SU-DHL-6 (cell line): ENCODE results near the gene SEC16A.

ENCODE experiments used
- H2AFZ ChIP-seq: fragments of 200-600 bp; sonication (generic); 2 replicates; pipeline ENCODE4 v1.6.1; 2014; ENCODE audit warnings: low read depth, mild to moderate bottlenecking, moderate library complexity, mixed read lengths, antibody characterized with exemption, low read length; ENCODE audit not compliant: severe bottlenecking
- H3F3A ChIP-seq: fragments of 200-600 bp; shearing (Covaris generic); 2 replicates; pipeline ENCODE4 v1.6.0; 2016; ENCODE audit warnings: antibody characterized with exemption, mild to moderate bottlenecking; ENCODE audit not compliant: insufficient read depth
- H3K27ac ChIP-seq: fragments of 200-600 bp; sonication (generic); 2 replicates; pipeline ENCODE4 v1.5.1; 2016; ENCODE audit warnings: low read depth, mild to moderate bottlenecking, low read length, moderate library complexity, mixed read lengths
- H3K27me3 ChIP-seq: fragments of 200-600 bp; sonication (generic), shearing (Covaris generic); 2 replicates; pipeline ENCODE4 v1.6.0; 2014; ENCODE audit warnings: mild to moderate bottlenecking, low read length
- H3K36me3 ChIP-seq: fragments of 200-600 bp; sonication (generic); 2 replicates; pipeline ENCODE4 v1.6.1; 2014; ENCODE audit warnings: mild to moderate bottlenecking, low read length, mixed read lengths
- H3K4me2 ChIP-seq: fragments of 300-600, 200-600 bp; shearing (Covaris generic), sonication (generic); 2 replicates; pipeline ENCODE4 v1.6.0; 2014; ENCODE audit warnings: low read length, low read depth, mild to moderate bottlenecking; ENCODE audit not compliant: poor library complexity, severe bottlenecking
- H3K4me3 ChIP-seq: fragments of 200-600 bp; sonication (generic); 2 replicates; pipeline ENCODE4 v1.5.1; 2014; ENCODE audit warnings: antibody characterized with exemption, low read length, mild to moderate bottlenecking, mixed read lengths; ENCODE audit not compliant: insufficient read depth, poor library complexity, severe bottlenecking
- H3K79me2 ChIP-seq: fragments of 200-600 bp; sonication (generic); 2 replicates; pipeline ENCODE4 v1.6.1; 2014; ENCODE audit warnings: mild to moderate bottlenecking, low read length, moderate library complexity; ENCODE audit not compliant: insufficient read depth
- H3K9ac ChIP-seq: fragments of 200-600 bp; sonication (generic); 2 replicates; pipeline ENCODE4 v1.7.0; 2014; ENCODE audit warnings: mild to moderate bottlenecking, low read length
- H3K9me2 ChIP-seq: fragments of 200-600 bp; sonication (generic); replicated peaks from 2 replicates; pipeline ENCODE4 v1.6.1; 2014; ENCODE audit warnings: low read length; ENCODE audit not compliant: insufficient read depth
- H3K9me3 ChIP-seq: fragments of 200-600 bp; sonication (generic); 2 replicates; pipeline ENCODE4 v1.6.1; 2014; ENCODE audit warnings: low read length, mixed read lengths; ENCODE audit not compliant: insufficient read depth
- H4K20me1 ChIP-seq: fragments of 200-600 bp; sonication (generic); 2 replicates; pipeline ENCODE4 v1.6.1; 2014; ENCODE audit warnings: low read depth, mild to moderate bottlenecking, antibody characterized with exemption, low read length, moderate library complexity, mixed read lengths
- EZH2phosphoT487 ChIP-seq: fragments of 200-600 bp; sonication (generic), shearing (Covaris generic); conservative IDR thresholded peaks from 2 replicates; pipeline ENCODE4 v1.6.1; 2018; ENCODE audit warnings: mild to moderate bottlenecking, antibody characterized with exemption, low read length, moderate library complexity, mixed read lengths
- TF ChIP-seq, protein P1 (sequence below): fragments of 200-600 bp; sonication (generic); IDR thresholded peaks from one replicate; pipeline ENCODE4 v1.5.1; 2017; ENCODE audit warnings: antibody characterized with exemption, mild to moderate bottlenecking, low read length, moderate library complexity; ENCODE audit not compliant: insufficient read depth, poor library complexity, severe bottlenecking

Gene SEC16A

DNA sequence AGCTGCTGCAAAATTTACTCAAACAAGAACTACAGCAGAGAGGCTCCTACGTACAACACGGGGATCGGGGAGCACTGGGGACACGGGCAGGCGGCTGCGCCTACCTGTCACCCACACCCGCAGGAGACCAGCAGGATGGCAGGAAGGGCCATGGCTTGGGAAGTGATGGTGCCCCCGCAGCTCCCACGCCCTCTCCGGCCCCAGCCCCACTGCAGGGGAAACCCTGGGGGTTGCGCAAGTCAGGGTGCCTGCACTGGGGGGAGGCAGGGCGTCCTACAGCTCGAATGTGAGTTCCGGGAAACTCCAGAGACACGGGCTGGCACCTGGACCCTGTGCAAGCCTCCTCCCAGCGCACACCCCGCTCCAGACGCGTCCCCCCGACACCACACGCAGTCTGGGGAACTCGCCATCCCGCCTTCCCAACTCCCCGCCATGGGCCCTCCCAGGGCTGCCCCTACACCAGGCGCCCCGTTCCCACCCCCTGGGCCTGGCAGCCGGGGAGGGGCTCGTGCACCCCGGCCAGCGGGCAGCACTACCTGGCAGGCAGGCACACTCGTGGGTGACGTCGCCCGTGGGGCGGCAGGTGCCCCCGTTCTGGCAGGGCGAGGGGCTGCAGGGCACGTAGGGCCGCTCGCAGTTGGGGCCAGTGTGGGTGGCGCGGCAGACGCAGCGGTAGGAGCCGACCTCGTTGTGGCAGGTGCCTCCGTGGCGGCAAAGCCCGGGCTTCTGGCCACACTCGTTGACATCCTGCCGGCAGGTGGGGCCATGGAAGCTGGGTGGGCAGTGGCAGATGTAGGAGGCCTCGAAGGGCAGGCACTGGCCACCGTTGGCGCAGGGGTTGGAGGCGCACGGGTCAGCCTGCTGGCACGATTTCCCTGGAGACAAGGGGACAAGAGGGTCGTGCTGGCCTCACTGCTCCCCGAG is 39.7 kb upstream of the SEC16A start:
- no peak overlapping the region for H3K27ac ChIP-seq

GRCh38 chr9:136521537-136521936 is 38.7 kb upstream of the SEC16A start:
- H3K4me2 ChIP-seq, result no peak overlapping the region

More for the DNA sequence above, 39.7 kb upstream of the SEC16A start:
- no peaks in the 10 kb centered on the region for H3K27me3 ChIP-seq
- H4K20me1 ChIP-seq, result no peaks in the 10 kb centered on the region
- H3K36me3 ChIP-seq, result no peaks in the 10 kb centered on the region
- no peaks in the 10 kb centered on the region for H3F3A ChIP-seq
- no peaks in the 10 kb centered on the region for H3K9me3 ChIP-seq
- no peak overlapping the region for H3K4me2 ChIP-seq
- no peaks in the 10 kb centered on the region for H3K9me2 ChIP-seq
- no peaks in the 10 kb centered on the region for H3K79me2 ChIP-seq
- H2AFZ ChIP-seq, result no peak overlapping the region
- H3K4me3 ChIP-seq, result no peak overlapping the region
- TF ChIP-seq, protein P1, sequence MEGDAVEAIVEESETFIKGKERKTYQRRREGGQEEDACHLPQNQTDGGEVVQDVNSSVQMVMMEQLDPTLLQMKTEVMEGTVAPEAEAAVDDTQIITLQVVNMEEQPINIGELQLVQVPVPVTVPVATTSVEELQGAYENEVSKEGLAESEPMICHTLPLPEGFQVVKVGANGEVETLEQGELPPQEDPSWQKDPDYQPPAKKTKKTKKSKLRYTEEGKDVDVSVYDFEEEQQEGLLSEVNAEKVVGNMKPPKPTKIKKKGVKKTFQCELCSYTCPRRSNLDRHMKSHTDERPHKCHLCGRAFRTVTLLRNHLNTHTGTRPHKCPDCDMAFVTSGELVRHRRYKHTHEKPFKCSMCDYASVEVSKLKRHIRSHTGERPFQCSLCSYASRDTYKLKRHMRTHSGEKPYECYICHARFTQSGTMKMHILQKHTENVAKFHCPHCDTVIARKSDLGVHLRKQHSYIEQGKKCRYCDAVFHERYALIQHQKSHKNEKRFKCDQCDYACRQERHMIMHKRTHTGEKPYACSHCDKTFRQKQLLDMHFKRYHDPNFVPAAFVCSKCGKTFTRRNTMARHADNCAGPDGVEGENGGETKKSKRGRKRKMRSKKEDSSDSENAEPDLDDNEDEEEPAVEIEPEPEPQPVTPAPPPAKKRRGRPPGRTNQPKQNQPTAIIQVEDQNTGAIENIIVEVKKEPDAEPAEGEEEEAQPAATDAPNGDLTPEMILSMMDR, result no peak
- no peak for TF ChIP-seq EZH2phosphoT487
- no peak overlapping the region for H3K9ac ChIP-seq

DNA sequence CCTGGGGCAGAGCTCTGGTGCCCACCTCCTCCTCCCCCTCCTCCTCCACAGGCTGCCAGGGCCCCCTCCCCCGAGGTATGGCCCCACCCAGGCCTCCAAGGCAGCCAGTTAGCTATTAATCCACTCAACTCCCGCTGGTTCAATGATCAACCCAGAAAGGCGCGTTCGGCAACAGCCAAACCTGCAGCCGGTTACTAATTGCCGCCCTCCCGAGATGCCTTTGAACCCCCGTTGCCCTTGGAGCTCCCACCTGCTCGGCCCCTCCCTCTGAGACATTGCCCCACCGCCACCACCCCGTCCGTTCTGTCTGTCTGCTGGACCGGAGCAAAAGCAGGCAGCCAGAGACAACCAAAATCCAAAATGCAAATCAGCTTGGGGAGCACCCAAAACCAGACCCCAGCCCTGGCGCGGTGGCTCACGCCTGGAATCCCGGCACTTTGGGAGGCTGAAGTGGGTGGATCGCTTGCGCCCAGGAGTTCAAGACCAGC is 37.3 kb upstream of the SEC16A start:
- H3K27me3 ChIP-seq, result no peaks in the 10 kb centered on the region
- no peak overlapping the region for H3K4me3 ChIP-seq
- H3K9me2 ChIP-seq, result no peaks in the 10 kb centered on the region
- no peaks in the 10 kb centered on the region for H3K79me2 ChIP-seq
- H4K20me1 ChIP-seq, result no peaks in the 10 kb centered on the region
- H3F3A ChIP-seq, result no peaks in the 10 kb centered on the region
- H3K36me3 ChIP-seq, result no peaks in the 10 kb centered on the region
- no peak overlapping the region for H3K27ac ChIP-seq
- TF ChIP-seq, protein P1, result no peak
- TF ChIP-seq EZH2phosphoT487, result no peak
- H3K9me3 ChIP-seq, result no peaks in the 10 kb centered on the region
- H3K4me2 ChIP-seq, result no peak overlapping the region
- no peak overlapping the region for H2AFZ ChIP-seq
- no peak overlapping the region for H3K9ac ChIP-seq

More at GRCh38 chr9:136521537-136521936, 38.7 kb upstream of the SEC16A start:
- Histone ChIP-seq H4K20me1 (no peaks in the 10 kb centered on the region), H2AFZ (no peak overlapping the region), H3K36me3 (no peaks in the 10 kb centered on the region), H3K79me2 (no peaks in the 10 kb centered on the region), H3K4me3 (no peak overlapping the region), H3K9me3 (no peaks in the 10 kb centered on the region), H3K9ac (no peak overlapping the region), H3K27me3 (no peaks in the 10 kb centered on the region), H3K27ac (no peak overlapping the region), H3F3A (no peaks in the 10 kb centered on the region), H3K9me2 (no peaks in the 10 kb centered on the region)
- TF ChIP-seq, protein P1, result no peak
- no peak for TF ChIP-seq EZH2phosphoT487
